Measurements from ENCODE around the gene SMCO3. TPM values are rescaled to one million over a fixed set of nuclear protein-coding genes. Genes with fewer than 3 reads are reported as not detected.
A peak's percentile ranks its signal among the peaks of the same experiment; 100 is the strongest.

The SMCO3 gene
- total RNA-seq, 2 donors from 2014 or later: not detected

DNA sequence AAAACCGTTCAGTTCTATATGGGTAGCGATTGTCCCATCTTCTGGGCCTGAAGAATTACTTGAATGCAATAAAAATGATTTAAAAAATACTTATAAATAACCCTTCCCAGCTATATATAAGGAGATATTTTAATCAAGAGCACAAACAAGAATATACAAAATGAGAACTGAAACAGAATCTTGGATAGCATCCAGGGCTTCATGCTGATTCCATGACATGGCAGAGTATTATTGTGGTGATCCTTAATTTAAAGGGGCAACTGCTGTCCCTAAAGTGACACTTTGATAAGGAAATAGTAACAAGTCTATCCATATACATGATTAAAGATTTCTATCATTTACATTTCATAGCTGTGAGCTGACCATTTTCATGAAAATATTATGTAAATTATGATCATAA lies 29.5 kb downstream of the SMCO3 start:
- Histone ChIP-seq H3K9ac (ENCODE audit: low read depth in 2 of 2, low read length in 2 of 2) (no peak overlapping the region), H3K4me3 (no peak overlapping the region), H3K27me3 (no peaks in the 10 kb centered on the region), H3K27ac (no peak overlapping the region), H3K36me3 (peaks cover 15% of the 10 kb centered on the region), H3K4me1 (no peaks in the 10 kb centered on the region), H3K9me3 (no peaks in the 10 kb centered on the region)
- intact Hi-C loops (cut with DNase I): no loop called here
- no peak for DNase-seq
- TF ChIP-seq CTCF (IDR thresholded peaks at IDR 0.05): no peak

DNA sequence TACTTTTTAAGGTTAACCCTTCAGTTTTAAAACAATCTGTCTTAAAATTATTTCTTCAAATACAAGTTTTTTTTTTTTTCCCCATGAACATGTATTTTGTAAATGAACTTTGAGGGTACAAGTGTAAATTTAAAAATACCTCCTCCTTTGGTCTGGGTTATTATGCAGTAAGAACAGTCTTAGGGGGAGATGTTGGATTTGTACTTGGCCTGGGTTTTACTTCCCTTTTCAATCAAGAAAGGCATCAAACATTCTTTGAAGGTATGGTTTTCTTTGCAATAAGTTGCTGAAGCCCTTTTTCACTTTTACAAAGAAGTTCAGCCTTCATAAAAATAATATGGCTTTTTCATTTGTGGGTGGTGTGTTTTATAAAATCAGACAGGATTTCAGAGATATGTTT lies 31.2 kb downstream of the SMCO3 start:
- Histone ChIP-seq H3K4me3 (no peak overlapping the region), H3K4me1 (no peaks in the 10 kb centered on the region), H3K9ac (ENCODE audit: low read depth in 2 of 2, low read length in 2 of 2) (no peak overlapping the region), H3K27ac (no peak overlapping the region), H3K27me3 (no peaks in the 10 kb centered on the region), H3K9me3 (no peaks in the 10 kb centered on the region), H3K36me3 (no peaks in the 10 kb centered on the region)
- DNase-seq: no peak
- intact Hi-C loops (cut with DNase I): no loop called here
- no peak for TF ChIP-seq CTCF (IDR thresholded peaks at IDR 0.05)

DNA sequence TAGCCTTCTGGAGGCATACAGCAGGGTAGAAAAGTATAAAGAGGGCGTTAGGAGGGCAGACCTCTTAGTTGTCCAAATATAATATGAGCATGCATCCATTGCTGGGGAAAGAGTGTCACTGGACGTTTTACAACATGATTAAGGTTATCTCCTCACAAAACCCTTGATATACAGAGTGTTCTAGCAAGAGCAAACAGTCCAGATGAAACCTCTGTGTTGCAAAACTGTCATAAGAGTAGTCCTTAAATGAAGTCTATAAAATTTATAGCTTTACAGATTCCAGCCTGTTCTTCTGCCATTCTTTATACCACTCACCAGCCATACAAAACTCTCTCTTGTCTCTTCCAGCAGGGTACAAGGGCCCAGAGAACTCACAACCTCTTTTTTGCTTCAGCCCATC lies 32.4 kb downstream of the SMCO3 start:
- no peaks in the 10 kb centered on the region for H3K36me3 ChIP-seq
- H3K4me1 ChIP-seq: no peaks in the 10 kb centered on the region
- H3K4me3 ChIP-seq: no peak overlapping the region
- no peaks in the 10 kb centered on the region for H3K9me3 ChIP-seq
- DNase-seq: no peak
- no peaks in the 10 kb centered on the region for H3K27me3 ChIP-seq
- no peak overlapping the region for H3K9ac ChIP-seq (ENCODE audit: low read depth in 2 of 2, low read length in 2 of 2)
- intact Hi-C loops (cut with DNase I): no loop called here
- no peak for TF ChIP-seq CTCF (IDR thresholded peaks at IDR 0.05)
- H3K27ac ChIP-seq: no peak overlapping the region

GRCh38 chr12:14780859-14781258 lies 33.1 kb downstream of the SMCO3 start:
- intact Hi-C loops (cut with DNase I): no loop called here
- Histone ChIP-seq H3K9me3 (no peaks in the 10 kb centered on the region), H3K4me1 (peaks cover 5% of the 10 kb centered on the region), H3K9ac (ENCODE audit: low read depth in 2 of 2, low read length in 2 of 2) (no peak overlapping the region), H3K4me3 (no peak overlapping the region), H3K27ac (no peak overlapping the region), H3K36me3 (no peaks in the 10 kb centered on the region), H3K27me3 (no peaks in the 10 kb centered on the region)
- no peak for DNase-seq
- no peak for TF ChIP-seq CTCF (IDR thresholded peaks at IDR 0.05)

- Histone ChIP-seq H3K9ac (ENCODE audit: low read depth in 2 of 2, low read length in 2 of 2) (no peak overlapping the region), H3K4me1 (peaks cover 9% of the 10 kb centered on the region), H3K9me3 (no peaks in the 10 kb centered on the region), H3K27ac (no peak overlapping the region), H3K36me3 (no peaks in the 10 kb centered on the region), H3K27me3 (no peaks in the 10 kb centered on the region), H3K4me3 (no peak overlapping the region)
- DNase-seq: no peak
- TF ChIP-seq CTCF (IDR thresholded peaks at IDR 0.05): no peak
- intact Hi-C loops (cut with DNase I): no loop called here
Measured at GRCh38 chr12:14779834-14780233, 34.1 kb downstream of the SMCO3 start.

DNA sequence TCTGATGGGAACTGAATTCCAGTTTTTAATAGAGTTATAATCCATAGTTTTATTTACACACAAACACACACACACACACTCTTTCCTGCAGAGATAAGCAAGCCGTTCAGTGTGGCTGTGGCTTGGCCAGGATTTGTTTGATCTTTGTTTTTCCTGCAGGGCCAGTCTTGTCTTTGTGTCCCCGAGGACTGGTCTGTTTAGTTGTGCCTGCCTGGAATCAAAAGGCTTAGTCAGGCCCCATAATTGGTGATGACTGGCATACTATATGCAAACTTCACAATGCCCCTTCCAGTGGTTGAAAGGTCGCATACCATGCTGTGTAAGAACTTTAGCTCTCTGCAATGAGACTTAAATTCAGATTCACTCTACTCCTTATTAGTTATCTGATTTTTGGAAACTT lies 36.7 kb downstream of the SMCO3 start:
- H3K36me3 ChIP-seq: no peaks in the 10 kb centered on the region
- H3K27ac ChIP-seq: peak overlapping the region; percentile 98
- DNase-seq: peak; percentile 68
- intact Hi-C loops (cut with DNase I): no loop called here
- no peak overlapping the region for H3K9ac ChIP-seq (ENCODE audit: low read depth in 2 of 2, low read length in 2 of 2)
- TF ChIP-seq CTCF (IDR thresholded peaks at IDR 0.05): no peak
- no peak overlapping the region for H3K4me3 ChIP-seq
- H3K4me1 ChIP-seq: peaks cover 9% of the 10 kb centered on the region
- no peaks in the 10 kb centered on the region for H3K9me3 ChIP-seq
- no peaks in the 10 kb centered on the region for H3K27me3 ChIP-seq

Measured in colonic mucosa (tissue), 4 donors.